Measurements from ENCODE around the gene KIF2C.
"Not testable (repeated sequence)": the region's sequence is repeated elsewhere in the genome, so short reads cannot be mapped to it uniquely, and the experiment has no call there.

Gene KIF2C

DNA sequence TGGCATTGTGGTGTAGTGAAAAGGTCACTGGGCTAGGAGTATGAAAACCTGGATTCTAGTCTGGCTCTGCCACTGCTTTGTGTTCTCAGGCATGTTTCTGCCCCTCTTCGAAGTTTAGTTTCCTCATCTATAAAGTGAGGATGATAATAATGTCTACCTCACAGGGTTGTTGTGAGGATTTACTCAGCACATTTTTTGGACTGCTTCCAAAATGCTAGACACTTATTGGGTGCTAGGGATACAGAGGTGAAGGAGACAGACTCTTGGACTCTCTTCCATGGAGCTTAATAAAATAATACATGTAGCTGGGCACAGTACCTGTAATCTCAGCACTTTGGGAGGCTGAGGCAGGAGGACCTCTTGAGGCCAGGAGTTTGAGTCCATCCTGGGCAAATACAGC lies 3.6 kb downstream of the KIF2C start:
- no peak for DNase-seq (ENCODE audit: low read depth, low spot score)
- no peak overlapping the region for H3K4me3 ChIP-seq (ENCODE audit: low read depth, low read length)
- ChIA-PET CTCF (interaction anchor here (1.2 to 3.5 kb wide), 4 partner anchors 11 to 57 kb away, joined by 4 to 30 read pairs (median 8); partner anchors contain the start of genes PLK3 and RNU5D-1), POLR2A (interaction anchor here (1.1 kb wide), 1 partner anchor 32 kb away, joined by 4 read pairs; the partner anchor contains the start of gene RPS8)
- TF ChIP-seq, protein P1, sequence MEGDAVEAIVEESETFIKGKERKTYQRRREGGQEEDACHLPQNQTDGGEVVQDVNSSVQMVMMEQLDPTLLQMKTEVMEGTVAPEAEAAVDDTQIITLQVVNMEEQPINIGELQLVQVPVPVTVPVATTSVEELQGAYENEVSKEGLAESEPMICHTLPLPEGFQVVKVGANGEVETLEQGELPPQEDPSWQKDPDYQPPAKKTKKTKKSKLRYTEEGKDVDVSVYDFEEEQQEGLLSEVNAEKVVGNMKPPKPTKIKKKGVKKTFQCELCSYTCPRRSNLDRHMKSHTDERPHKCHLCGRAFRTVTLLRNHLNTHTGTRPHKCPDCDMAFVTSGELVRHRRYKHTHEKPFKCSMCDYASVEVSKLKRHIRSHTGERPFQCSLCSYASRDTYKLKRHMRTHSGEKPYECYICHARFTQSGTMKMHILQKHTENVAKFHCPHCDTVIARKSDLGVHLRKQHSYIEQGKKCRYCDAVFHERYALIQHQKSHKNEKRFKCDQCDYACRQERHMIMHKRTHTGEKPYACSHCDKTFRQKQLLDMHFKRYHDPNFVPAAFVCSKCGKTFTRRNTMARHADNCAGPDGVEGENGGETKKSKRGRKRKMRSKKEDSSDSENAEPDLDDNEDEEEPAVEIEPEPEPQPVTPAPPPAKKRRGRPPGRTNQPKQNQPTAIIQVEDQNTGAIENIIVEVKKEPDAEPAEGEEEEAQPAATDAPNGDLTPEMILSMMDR (IDR thresholded peaks at IDR 0.05; ENCODE audit: insufficient read depth, low read length, missing control alignments): no peak

- H3K4me3 ChIP-seq (ENCODE audit: low read depth, low read length): no peak overlapping the region
- TF ChIP-seq, protein P1 (IDR thresholded peaks at IDR 0.05; ENCODE audit: insufficient read depth, low read length, missing control alignments): no peak
- DNase-seq (ENCODE audit: low read depth, low spot score): no peak
- ChIA-PET CTCF (interaction anchor here (0.9 to 2.9 kb wide), 5 partner anchors 14 to 26 kb away, joined by 3 to 22 read pairs (median 3); partner anchors contain the start of gene RNU5D-1), POLR2A (interaction anchor here (1.3 kb wide), 1 partner anchor 52 kb away, joined by 6 read pairs; the partner anchor contains the start of gene PLK3)
These were observed 8.2 kb downstream of the KIF2C start for GRCh38 chr1:44747878-44748277.

DNA sequence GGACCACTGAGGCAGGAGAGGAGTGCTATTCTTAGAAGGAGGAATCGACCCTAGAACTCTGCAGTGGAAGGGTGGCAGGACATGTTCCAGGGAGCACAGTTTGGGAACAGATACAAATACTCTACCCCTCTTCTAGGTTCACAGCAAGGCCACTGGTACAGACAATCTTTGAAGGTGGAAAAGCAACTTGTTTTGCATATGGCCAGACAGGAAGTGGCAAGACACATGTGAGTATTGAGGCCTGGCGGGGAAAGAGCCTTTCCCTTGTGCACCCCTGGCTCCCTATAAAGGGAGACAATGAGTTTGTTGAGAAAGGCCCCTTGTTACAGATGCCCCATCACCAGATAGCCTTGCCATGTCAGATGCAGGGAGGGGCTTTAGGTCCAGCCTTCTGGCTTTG lies 17.8 kb downstream of the KIF2C start:
- TF ChIP-seq, protein P1 (IDR thresholded peaks at IDR 0.05; ENCODE audit: insufficient read depth, low read length, missing control alignments): no peak
- ChIA-PET POLR2A (no interaction called here), CTCF (interaction anchor here (3.6 kb wide), 1 partner anchor 25 kb away, joined by 18 read pairs; the partner anchor contains the start of gene RNU5D-1)
- H3K4me3 ChIP-seq (ENCODE audit: low read depth, low read length): no peak overlapping the region
- no peak for DNase-seq (ENCODE audit: low read depth, low spot score)

GRCh38 chr1:44759077-44759476 lies 19.4 kb downstream of the KIF2C start:
- TF ChIP-seq, protein P1 (IDR thresholded peaks at IDR 0.05; ENCODE audit: insufficient read depth, low read length, missing control alignments): no peak
- H3K4me3 ChIP-seq (ENCODE audit: low read depth, low read length): no peak overlapping the region
- ChIA-PET CTCF (interaction anchor here (0.9 to 3.6 kb wide), 2 partner anchors 13 to 26 kb away, joined by 3 to 18 read pairs; partner anchors contain the start of gene RNU5D-1), POLR2A (interaction anchor here (0.7 to 3.0 kb wide), 2 partner anchors 17 to 23 kb away, joined by 4 to 10 read pairs; partner anchors contain the start of gene RPS8)
- no peak for DNase-seq (ENCODE audit: low read depth, low spot score)

DNA sequence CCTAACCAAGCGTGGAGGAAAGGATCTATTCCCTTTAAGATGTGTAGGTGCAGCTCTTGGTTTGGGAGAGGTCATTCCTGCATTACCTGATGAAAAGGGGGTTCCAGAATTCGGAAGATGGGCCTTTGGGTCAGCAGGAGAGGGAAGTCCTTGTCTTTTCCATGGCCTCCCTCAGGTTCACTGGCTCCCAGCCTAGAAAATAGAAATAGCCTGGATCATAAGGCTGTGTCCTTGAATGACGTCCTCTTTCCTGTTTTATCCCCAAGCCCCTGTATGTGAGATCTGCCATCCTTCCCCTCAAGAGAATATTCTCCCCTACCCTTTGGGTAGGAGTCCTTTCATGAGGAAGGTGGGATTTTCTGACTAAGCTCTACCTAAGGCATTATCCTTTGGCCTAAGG lies 21.2 kb downstream of the KIF2C start:
- CTCF ChIA-PET: interaction anchor here (1.3 to 3.6 kb wide), 2 partner anchors 24 to 28 kb away, joined by 3 to 18 read pairs; partner anchors contain the start of gene RNU5D-1
- TF ChIP-seq, protein P1 (IDR thresholded peaks at IDR 0.05; ENCODE audit: insufficient read depth, low read length, missing control alignments): no peak
- POLR2A ChIA-PET: interaction anchor here (3.0 kb wide), 1 partner anchor 15 kb away, joined by 10 read pairs; the partner anchor contains the start of gene RPS8
- DNase-seq (ENCODE audit: low read depth, low spot score): no peak
- H3K4me3 ChIP-seq (ENCODE audit: low read depth, low read length): no peak overlapping the region

GRCh38 chr1:44766421-44766820 lies 26.8 kb downstream of the KIF2C start:
- ChIA-PET POLR2A (interaction anchor here (0.6 to 2.4 kb wide), 4 partner anchors 9 to 53 kb away, joined by 3 to 12 read pairs (median 4); partner anchors contain the start of genes BTBD19 and RPS8), CTCF (interaction anchor here (0.9 to 1.4 kb wide), 2 partner anchors 26 to 37 kb away, joined by 3 read pairs; no protein-coding TSS in a partner anchor)
- H3K4me3 ChIP-seq (ENCODE audit: low read depth, low read length); DNase-seq (ENCODE audit: low read depth, low spot score): not testable (repeated sequence)
